Measurements from ENCODE around the gene PAEP. TPM values are rescaled to one million over a fixed set of nuclear protein-coding genes. Genes with fewer than 3 reads are reported as not detected.

PAEP gene
- total RNA-seq, 1 experiment from 2014 or later = not detected

GRCh38 chr9:135565636-135566035 is 4.1 kb downstream of the PAEP start:
- Histone ChIP-seq H3K27me3 (ENCODE audit: control insufficient read depth, insufficient read depth, low read length) (0 out of 2 replicates have a peak, but pooled peaks cover 2% of the 10 kb centered on the region), H3K9me3 (ENCODE audit: control insufficient read depth, insufficient read depth, low read depth, low read length) (no peaks in the 10 kb centered on the region), H3K4me3 (ENCODE audit: low read depth in 2 of 2, low read length in 2 of 2) (no peak overlapping the region), H3K27ac (ENCODE audit: low read length) (no peak overlapping the region), H3K36me3 (ENCODE audit: control insufficient read depth, insufficient read depth, low read length) (no peaks in the 10 kb centered on the region), H3K4me1 (ENCODE audit: control insufficient read depth, insufficient read depth, low read length) (no peaks in the 10 kb centered on the region)
- CTCF ChIA-PET = interaction anchor here (0.7 kb wide), 1 partner anchor 39 kb away, joined by 3 read pairs; no protein-coding TSS in a partner anchor
- in situ Hi-C loops (cut with HindIII; ENCODE audit: low pct_unique_long_range_greater_than_20kb, low sequenced_read_pairs) = no loop called here
- ATAC-seq = no peak
- BruUV-seq (replicated peaks) = no TSS peak
- DNase-seq (ENCODE audit: low read depth, low spot score) = no peak
- intact Hi-C loops (cut with micrococcal nuclease; ENCODE audit: unreplicated experiment) = no loop called here
- POLR2A ChIA-PET = no interaction called here
- no peak for TF ChIP-seq SIN3A (IDR thresholded peaks at IDR 0.05; ENCODE audit: borderline replicate concordance, insufficient read depth, low read depth, low read length)
- TF ChIP-seq TCF7L2 (IDR thresholded peaks at IDR 0.05; ENCODE audit: low read depth, low read length) = no peak
- TF ChIP-seq REST (IDR thresholded peaks at IDR 0.05; ENCODE audit: insufficient read depth in 1 of 2, low read depth in 2 of 2, low read length in 1 of 2) = no peak
- TF ChIP-seq POLR2AphosphoS5 (IDR thresholded peaks at IDR 0.05; ENCODE audit: low read depth, low read length) = no peak
- TF ChIP-seq CTCF (IDR thresholded peaks at IDR 0.05) = no peak

- Histone ChIP-seq H3K36me3 (ENCODE audit: control insufficient read depth, insufficient read depth, low read length) (no peaks in the 10 kb centered on the region), H3K27me3 (ENCODE audit: control insufficient read depth, insufficient read depth, low read length) (0 out of 2 replicates have a peak, but pooled peaks cover 2% of the 10 kb centered on the region), H3K9me3 (ENCODE audit: control insufficient read depth, insufficient read depth, low read depth, low read length) (no peaks in the 10 kb centered on the region), H3K4me1 (ENCODE audit: control insufficient read depth, insufficient read depth, low read length) (no peaks in the 10 kb centered on the region), H3K4me3 (ENCODE audit: low read depth in 2 of 2, low read length in 2 of 2) (no peak overlapping the region), H3K27ac (ENCODE audit: low read length) (no peak overlapping the region)
- intact Hi-C loops (cut with micrococcal nuclease; ENCODE audit: unreplicated experiment) = no loop called here
- no peak for ATAC-seq
- no peak for DNase-seq (ENCODE audit: low read depth, low spot score)
- TF ChIP-seq REST (IDR thresholded peaks at IDR 0.05; ENCODE audit: insufficient read depth in 1 of 2, low read depth in 2 of 2, low read length in 1 of 2) (no peak), SIN3A (IDR thresholded peaks at IDR 0.05; ENCODE audit: borderline replicate concordance, insufficient read depth, low read depth, low read length) (no peak), TCF7L2 (IDR thresholded peaks at IDR 0.05; ENCODE audit: low read depth, low read length) (no peak), POLR2AphosphoS5 (IDR thresholded peaks at IDR 0.05; ENCODE audit: low read depth, low read length) (no peak), CTCF (IDR thresholded peaks at IDR 0.05) (no peak)
- in situ Hi-C loops (cut with HindIII; ENCODE audit: low pct_unique_long_range_greater_than_20kb, low sequenced_read_pairs) = no loop called here
- CTCF ChIA-PET = no interaction called here
- POLR2A ChIA-PET = no interaction called here
- BruUV-seq (replicated peaks) = no TSS peak
Measured at GRCh38 chr9:135566552-135566951, 5.0 kb downstream of the PAEP start.

Data from Panc1 (cell line).